ENCODE data around the gene CLASP1. TPM values are rescaled to one million over a fixed set of nuclear protein-coding genes. Genes with fewer than 3 reads are reported as not detected.
"Not testable (repeated sequence)": the region's sequence is repeated elsewhere in the genome, so short reads cannot be mapped to it uniquely, and the experiment has no call there.

The CLASP1 gene
- total RNA-seq, 1 donor from 2014 or later = 69.3 TPM

- no peak for DNase-seq
- peaks cover 8% of the 10 kb centered on the region for H3K36me3 Mint-ChIP-seq (ENCODE audit: low read depth)
- no peaks in the 10 kb centered on the region for H3K27me3 Mint-ChIP-seq
- intact Hi-C loops (cut with micrococcal nuclease) = no loop called here
- H3K4me1 Mint-ChIP-seq = peaks cover 7% of the 10 kb centered on the region
- H3K4me3 Mint-ChIP-seq = no peak overlapping the region
- H3K9me3 Mint-ChIP-seq = peaks cover 41% of the 10 kb centered on the region
- H3K27ac Mint-ChIP-seq = no peak overlapping the region
Observed at GRCh38 chr2:121677855-121678254, 28.6 kb upstream of the CLASP1 start.

GRCh38 chr2:121671621-121672020 is 22.4 kb upstream of the CLASP1 start:
- peaks cover 34% of the 10 kb centered on the region for H3K9me3 Mint-ChIP-seq
- intact Hi-C loops (cut with micrococcal nuclease); H3K4me1 Mint-ChIP-seq: not testable (repeated sequence)

GRCh38 chr2:121670181-121670580 is 20.9 kb upstream of the CLASP1 start:
- intact Hi-C loops (cut with micrococcal nuclease) = no loop called here
- Mint-ChIP-seq H3K27ac (no peak overlapping the region), H3K4me3 (no peak overlapping the region), H3K4me1 (no peaks in the 10 kb centered on the region), H3K27me3 (no peaks in the 10 kb centered on the region), H3K36me3 (ENCODE audit: low read depth) (peaks cover 15% of the 10 kb centered on the region), H3K9me3 (peaks cover 30% of the 10 kb centered on the region)
- DNase-seq = no peak

More at GRCh38 chr2:121671621-121672020, 22.4 kb upstream of the CLASP1 start:
- peaks cover 15% of the 10 kb centered on the region for H3K36me3 Mint-ChIP-seq (ENCODE audit: low read depth)
- H3K4me3 Mint-ChIP-seq, H3K27ac Mint-ChIP-seq, DNase-seq, H3K27me3 Mint-ChIP-seq: not testable (repeated sequence)

DNA sequence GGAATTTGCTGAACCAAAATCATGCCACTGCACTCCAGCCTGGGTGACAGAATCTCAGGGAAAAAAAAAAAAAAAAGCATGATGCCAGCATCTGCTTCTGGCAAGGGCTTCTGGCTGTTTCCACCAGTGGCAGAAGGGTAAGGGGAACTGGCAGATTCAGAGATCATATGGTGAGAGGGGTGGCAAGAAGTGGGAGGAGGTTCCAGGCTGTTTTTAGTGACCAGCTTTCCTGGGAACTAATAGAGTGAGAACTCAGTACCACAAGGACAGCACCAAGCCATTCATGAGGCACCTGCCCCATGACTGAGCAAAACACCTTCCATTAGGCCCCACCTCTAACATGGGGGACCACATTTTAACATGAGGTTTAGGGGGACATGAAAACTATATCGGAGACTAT is 18.4 kb upstream of the CLASP1 start:
- Mint-ChIP-seq H3K4me3 (no peak overlapping the region), H3K27ac (no peak overlapping the region), H3K9me3 (peaks cover 21% of the 10 kb centered on the region), H3K4me1 (no peaks in the 10 kb centered on the region), H3K27me3 (no peaks in the 10 kb centered on the region), H3K36me3 (ENCODE audit: low read depth) (peaks cover 13% of the 10 kb centered on the region)
- intact Hi-C loops (cut with micrococcal nuclease) = no loop called here
- DNase-seq = no peak

GRCh38 chr2:121666042-121666441 is 16.8 kb upstream of the CLASP1 start:
- Mint-ChIP-seq H3K27me3 (no peaks in the 10 kb centered on the region), H3K4me1 (no peaks in the 10 kb centered on the region), H3K36me3 (ENCODE audit: low read depth) (peaks cover 18% of the 10 kb centered on the region), H3K9me3 (peaks cover 15% of the 10 kb centered on the region), H3K27ac (no peak overlapping the region), H3K4me3 (no peak overlapping the region)
- intact Hi-C loops (cut with micrococcal nuclease) = no loop called here
- no peak for DNase-seq

- H3K27ac Mint-ChIP-seq = no peak overlapping the region
- peaks cover 18% of the 10 kb centered on the region for H3K36me3 Mint-ChIP-seq (ENCODE audit: low read depth)
- no peaks in the 10 kb centered on the region for H3K27me3 Mint-ChIP-seq
- no peaks in the 10 kb centered on the region for H3K4me1 Mint-ChIP-seq
- H3K9me3 Mint-ChIP-seq = peaks cover 9% of the 10 kb centered on the region
- H3K4me3 Mint-ChIP-seq = no peak overlapping the region
- intact Hi-C loops (cut with micrococcal nuclease) = no loop called here
- DNase-seq = no peak
Observed at GRCh38 chr2:121665504-121665903, 16.2 kb upstream of the CLASP1 start.

- H3K27ac Mint-ChIP-seq = no peak overlapping the region
- no peak overlapping the region for H3K4me3 Mint-ChIP-seq
- no peaks in the 10 kb centered on the region for H3K27me3 Mint-ChIP-seq
- H3K9me3 Mint-ChIP-seq = peaks cover 6% of the 10 kb centered on the region
- H3K36me3 Mint-ChIP-seq (ENCODE audit: low read depth) = peaks cover 20% of the 10 kb centered on the region
- no peaks in the 10 kb centered on the region for H3K4me1 Mint-ChIP-seq
- no peak for DNase-seq
- intact Hi-C loops (cut with micrococcal nuclease) = no loop called here
Observed at GRCh38 chr2:121664713-121665112, 15.5 kb upstream of the CLASP1 start.

GRCh38 chr2:121664086-121664485 is 14.8 kb upstream of the CLASP1 start:
- intact Hi-C loops (cut with micrococcal nuclease) = no loop called here
- no peak overlapping the region for H3K4me3 Mint-ChIP-seq
- H3K27ac Mint-ChIP-seq = no peak overlapping the region
- no peak for DNase-seq
- no peaks in the 10 kb centered on the region for H3K4me1 Mint-ChIP-seq
- H3K36me3 Mint-ChIP-seq (ENCODE audit: low read depth) = peaks cover 21% of the 10 kb centered on the region
- H3K9me3 Mint-ChIP-seq = peaks cover 6% of the 10 kb centered on the region
- no peaks in the 10 kb centered on the region for H3K27me3 Mint-ChIP-seq

DNA sequence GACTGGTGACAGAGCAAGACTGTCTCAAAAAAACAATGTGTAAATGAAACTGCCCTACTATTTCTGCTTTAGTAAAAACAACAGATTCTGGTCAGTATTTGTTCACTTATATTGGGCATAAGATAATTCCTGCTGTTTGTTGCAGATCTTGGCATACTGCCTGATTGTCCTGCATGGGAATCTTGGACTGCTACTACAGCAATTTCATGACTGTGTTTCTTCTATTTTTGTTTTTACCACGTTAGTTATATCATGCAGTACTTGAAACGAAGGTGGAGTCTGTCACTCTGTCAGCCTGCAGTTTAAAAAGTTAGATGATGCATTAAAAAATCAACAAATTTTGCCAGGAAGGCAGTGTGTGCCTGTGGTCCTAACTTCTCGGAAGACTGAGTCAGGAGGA is 14.2 kb upstream of the CLASP1 start:
- intact Hi-C loops (cut with micrococcal nuclease) = no loop called here
- H3K36me3 Mint-ChIP-seq (ENCODE audit: low read depth) = peaks cover 26% of the 10 kb centered on the region
- no peaks in the 10 kb centered on the region for H3K27me3 Mint-ChIP-seq
- H3K27ac Mint-ChIP-seq = no peak overlapping the region
- peaks cover 3% of the 10 kb centered on the region for H3K9me3 Mint-ChIP-seq
- no peak overlapping the region for H3K4me3 Mint-ChIP-seq
- no peak for DNase-seq
- H3K4me1 Mint-ChIP-seq = no peaks in the 10 kb centered on the region

DNA sequence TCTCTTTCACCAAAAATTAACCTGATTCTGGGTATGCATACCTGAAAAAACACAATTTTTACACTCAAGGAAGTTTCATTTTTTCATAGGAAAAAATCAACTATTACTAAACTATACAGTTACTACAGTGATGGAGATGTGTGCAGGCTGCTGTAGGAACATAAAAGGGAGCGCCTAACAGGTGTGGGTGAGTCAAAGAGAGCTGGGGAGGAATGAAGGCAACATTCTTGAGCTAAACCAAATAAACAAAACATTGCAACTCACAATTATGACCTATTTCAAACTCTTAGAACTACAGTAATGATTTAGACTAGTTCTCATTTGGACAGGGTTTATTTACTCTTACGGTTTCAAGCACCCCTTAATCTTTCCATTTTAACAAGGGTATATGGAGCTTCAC is 13.4 kb upstream of the CLASP1 start:
- H3K9me3 Mint-ChIP-seq = no peaks in the 10 kb centered on the region
- peaks cover 24% of the 10 kb centered on the region for H3K36me3 Mint-ChIP-seq (ENCODE audit: low read depth)
- intact Hi-C loops (cut with micrococcal nuclease) = no loop called here
- no peaks in the 10 kb centered on the region for H3K27me3 Mint-ChIP-seq
- H3K27ac Mint-ChIP-seq = no peak overlapping the region
- H3K4me1 Mint-ChIP-seq = no peaks in the 10 kb centered on the region
- no peak for DNase-seq
- no peak overlapping the region for H3K4me3 Mint-ChIP-seq

- no peaks in the 10 kb centered on the region for H3K9me3 Mint-ChIP-seq
- H3K36me3 Mint-ChIP-seq (ENCODE audit: low read depth) = peaks cover 19% of the 10 kb centered on the region
- no peak for DNase-seq
- H3K4me3 Mint-ChIP-seq = no peak overlapping the region
- H3K4me1 Mint-ChIP-seq = no peaks in the 10 kb centered on the region
- intact Hi-C loops (cut with micrococcal nuclease) = no loop called here
- H3K27ac Mint-ChIP-seq = no peak overlapping the region
- no peaks in the 10 kb centered on the region for H3K27me3 Mint-ChIP-seq
Observed at GRCh38 chr2:121659933-121660332, 10.7 kb upstream of the CLASP1 start.

DNA sequence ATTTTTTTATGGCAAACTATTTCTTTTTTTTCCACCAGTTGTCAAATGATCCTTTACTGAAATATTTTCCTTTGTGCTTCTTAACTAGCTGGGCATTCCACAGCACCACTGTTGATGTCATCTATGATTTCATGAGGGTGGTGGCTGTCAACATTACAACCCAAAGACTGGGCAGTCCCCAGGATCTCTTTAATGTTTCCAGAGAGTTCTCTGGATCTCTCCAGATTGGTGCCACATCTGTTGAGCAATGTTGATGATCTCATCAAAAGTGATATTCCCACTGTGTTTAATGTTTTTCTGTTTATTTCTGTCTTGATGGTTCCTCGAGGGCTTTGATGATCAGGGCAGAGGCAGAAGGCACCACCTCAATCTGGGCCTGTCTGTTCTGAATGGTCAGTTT is 9.1 kb upstream of the CLASP1 start:
- DNase-seq; intact Hi-C loops (cut with micrococcal nuclease); H3K27me3 Mint-ChIP-seq; H3K4me3 Mint-ChIP-seq; H3K4me1 Mint-ChIP-seq; H3K27ac Mint-ChIP-seq; H3K9me3 Mint-ChIP-seq: not testable (repeated sequence)
- H3K36me3 Mint-ChIP-seq (ENCODE audit: low read depth) = peaks cover 27% of the 10 kb centered on the region

DNA sequence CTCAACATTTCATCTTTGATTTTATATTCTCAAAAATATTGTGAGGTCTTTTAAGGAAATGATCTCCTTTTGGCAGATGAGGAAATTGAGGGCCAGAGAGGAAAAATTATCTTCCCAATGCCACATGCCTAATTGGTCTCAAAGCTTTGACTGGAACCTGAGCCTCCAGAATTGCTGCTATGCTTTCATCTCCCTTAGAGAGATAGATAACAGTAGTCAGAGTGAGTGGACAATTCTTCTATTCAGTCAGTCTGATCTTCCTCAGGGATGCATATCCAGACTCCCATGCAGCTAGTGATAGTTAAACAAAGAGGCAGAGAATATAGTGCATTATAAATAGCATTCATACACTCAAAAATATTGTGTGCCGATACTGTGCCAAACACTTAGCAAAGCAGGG is 3.8 kb upstream of the CLASP1 start:
- no peak overlapping the region for H3K4me3 Mint-ChIP-seq
- peaks cover 22% of the 10 kb centered on the region for H3K36me3 Mint-ChIP-seq (ENCODE audit: low read depth)
- DNase-seq = no peak
- no peaks in the 10 kb centered on the region for H3K27me3 Mint-ChIP-seq
- no peaks in the 10 kb centered on the region for H3K9me3 Mint-ChIP-seq
- peaks cover 32% of the 10 kb centered on the region for H3K4me1 Mint-ChIP-seq
- intact Hi-C loops (cut with micrococcal nuclease) = no loop called here
- H3K27ac Mint-ChIP-seq = no peak overlapping the region

GRCh38 chr2:121650315-121650930 is 1.2 kb upstream of the CLASP1 start:
- Mint-ChIP-seq H3K9me3 (no peaks in the 10 kb centered on the region), H3K36me3 (ENCODE audit: low read depth) (peaks cover 29% of the 10 kb centered on the region), H3K4me3 (peak overlapping the region; percentile 91), H3K27ac (peak overlapping the region; percentile 100), H3K4me1 (peaks cover 48% of the 10 kb centered on the region), H3K27me3 (no peaks in the 10 kb centered on the region)
- peak; percentile 77 for DNase-seq
- intact Hi-C loops (cut with micrococcal nuclease) = no loop called here
